ENCODE measurements around the gene SREBF1. TPM values are rescaled to one million over a fixed set of nuclear protein-coding genes. Genes with fewer than 3 reads are reported as not detected.

The SREBF1 gene
- total and polyA plus RNA-seq, 10 of the 15 experiments (the other 5 are each of a cell fraction or from before 2014, with no cell fraction given): 1.4 to 84.6 (median 20.4) TPM

GRCh38 chr17:17783116-17783824, 53.5 kb downstream of the SREBF1 start (continued):
- TF ChIP-seq PML (IDR thresholded peaks at IDR 0.05; ENCODE audit: low read length) (no peak), GABPA (IDR thresholded peaks at IDR 0.05; ENCODE audit: low read depth) (no peak), RELA (IDR thresholded peaks at IDR 0.05; ENCODE audit: borderline replicate concordance, partially characterized antibody) (no peak), STAT3 (IDR thresholded peaks at IDR 0.05; ENCODE audit: low read depth, low read length) (no peak)

- ChIA-PET CTCF (interaction anchor here (0.8 to 1.7 kb wide), 2 partner anchors 91 to 137 kb away, joined by 3 to 4 read pairs; no protein-coding TSS in a partner anchor), RAD21 (ENCODE audit: unreplicated experiment) (no interaction called here), SMC1A (ENCODE audit: uncharacterized antibody, unreplicated experiment) (no interaction called here), POLR2A (interaction anchor here (1.2 kb wide), 1 partner anchor 90 kb away, joined by 3 read pairs; no protein-coding TSS in a partner anchor)
- peak; percentile 43 for ATAC-seq
- Histone ChIP-seq H3K27me3 (replicated peaks in 1 of 2; ENCODE audit: control insufficient read depth in 2 of 2, insufficient read depth in 2 of 2, low read length in 1 of 2) (no peaks in the 10 kb centered on the region), H2AFZ (ENCODE audit: control insufficient read depth, low read depth, low read length) (no peak overlapping the region; the same call in 1 of the 2 replicates), H3K27ac (ENCODE audit: control insufficient read depth, insufficient read depth) (no peak overlapping the region), H3K79me2 (ENCODE audit: control insufficient read depth, insufficient read depth, low read length) (no peaks in the 10 kb centered on the region), H3K4me3 (peak overlapping the region; percentile 65), H3K9ac (ENCODE audit: control insufficient read depth, insufficient read depth, low read length) (no peak overlapping the region; the same call in 1 of the 2 replicates), H3K36me3 (ENCODE audit: control insufficient read depth in 2 of 2, insufficient read depth in 2 of 2, low read length in 1 of 2) (peaks cover 0 to 6% of the 10 kb centered on the region in 2 experiments; a peak in 2 of 4 replicates), H3K9me3 (replicated peaks; ENCODE audit: control insufficient read depth, insufficient read depth, low read length) (no peaks in the 10 kb centered on the region), H3K4me1 (ENCODE audit: control insufficient read depth, insufficient read depth, low read length) (peaks cover 11% of the 10 kb centered on the region), H3K4me2 (ENCODE audit: control insufficient read depth, insufficient read depth) (peak overlapping the region; percentile 81), H4K20me1 (ENCODE audit: control insufficient read depth, insufficient read depth) (no peaks in the 10 kb centered on the region; the same call in 1 of the 2 replicates)
- in situ Hi-C loops (cut with MboI) (no loop called here), intact Hi-C loops (cut with micrococcal nuclease; ENCODE audit: unreplicated experiment) (loop anchor here (1.0 kb wide), 1 partner anchor 30 kb away; no protein-coding TSS in a partner anchor)
- no peak for FAIRE-seq
- no peak for DNase-seq (ENCODE audit: low read depth, low spot score)
- 5% methylated on average over 37 of the region's 57 CpGs for WGBS (ENCODE audit: insufficient coverage, insufficient replicate concordance, low lambda C conversion rate, missing lambda C conversion rate)
- BruUV-seq (replicated peaks): no TSS peak
- no peak for TF ChIP-seq HDGF (IDR thresholded peaks at IDR 0.05)
- TF ChIP-seq RUNX3 (IDR thresholded peaks at IDR 0.05; ENCODE audit: low read length): no peak
- no peak for TF ChIP-seq HSF1 (IDR thresholded peaks at IDR 0.05; ENCODE audit: low read depth, low read length)
- no peak for TF ChIP-seq BCL3 (IDR thresholded peaks at IDR 0.05; ENCODE audit: borderline replicate concordance, insufficient read depth, low read depth, low read length, poor library complexity, severe bottlenecking)
- TF ChIP-seq RFX5 (IDR thresholded peaks at IDR 0.05; ENCODE audit: low read depth, low read length): no peak
- no peak for TF ChIP-seq FOS (IDR thresholded peaks at IDR 0.05; ENCODE audit: borderline replicate concordance, extremely low read depth, insufficient read length)
- TF ChIP-seq MXI1 (IDR thresholded peaks at IDR 0.05; ENCODE audit: low read depth, low read length): no peak; the same call in 1 of the 2 replicates
- TF ChIP-seq KLF5 (IDR thresholded peaks at IDR 0.05; ENCODE audit: partially characterized antibody): no peak
- TF ChIP-seq SUPT20H (IDR thresholded peaks at IDR 0.05; ENCODE audit: borderline replicate concordance, control insufficient read depth, low read depth, low read length): no peak
- TF ChIP-seq POLR2AphosphoS5 (IDR thresholded peaks at IDR 0.05; ENCODE audit: low read length): no peak
- no peak for TF ChIP-seq DPF2 (IDR thresholded peaks at IDR 0.05)
- TF ChIP-seq ATF2 (IDR thresholded peaks at IDR 0.05; ENCODE audit: low read length): no peak
- TF ChIP-seq, protein P1, sequence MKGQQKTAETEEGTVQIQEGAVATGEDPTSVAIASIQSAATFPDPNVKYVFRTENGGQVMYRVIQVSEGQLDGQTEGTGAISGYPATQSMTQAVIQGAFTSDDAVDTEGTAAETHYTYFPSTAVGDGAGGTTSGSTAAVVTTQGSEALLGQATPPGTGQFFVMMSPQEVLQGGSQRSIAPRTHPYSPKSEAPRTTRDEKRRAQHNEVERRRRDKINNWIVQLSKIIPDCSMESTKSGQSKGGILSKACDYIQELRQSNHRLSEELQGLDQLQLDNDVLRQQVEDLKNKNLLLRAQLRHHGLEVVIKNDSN (IDR thresholded peaks at IDR 0.05; ENCODE audit: borderline replicate concordance, extremely low read length, insufficient read depth, low read depth, low read length): no peak
Measured at GRCh38 chr17:17782523-17783115, 54.2 kb downstream of the SREBF1 start.

Data from GM12878 (cell line).